CD14-positive monocyte (primary cell): ENCODE data around the gene PCYT2. TPM values are rescaled to one million over a fixed set of nuclear protein-coding genes. Genes with fewer than 3 reads are reported as not detected.

ENCODE experiments used
- DNase-seq, 3 donors: peaks; one replicate each; pipeline ENCODE4 v3.0.0-alpha.2; 2011 to 2022
- H2AFZ ChIP-seq: 2 replicates; pipeline ENCODE4 v1.6.0; 2012; ENCODE audit warnings: mild to moderate bottlenecking, low read depth, low read length, inconsistent platforms; ENCODE audit not compliant: insufficient read depth, poor library complexity, severe bottlenecking
- H3K27ac ChIP-seq, 2 donors: 1 replicate in 1 of 2; 2 replicates in 1 of 2; pipeline ENCODE4 v1.5.1; 2012 to 2013; ENCODE audit warnings: low read length in 2 of 2, control low read depth in 1 of 2, inconsistent platforms in 1 of 2, low read depth in 1 of 2, mild to moderate bottlenecking in 1 of 2
- H3K27me3 ChIP-seq, 2 donors: one replicate each; pipeline versions ENCODE4 v1.6.0 to v1.6.1; 2011 to 2013; ENCODE audit warnings: low read length in 2 of 2; ENCODE audit not compliant: control insufficient read depth in 2 of 2, insufficient read depth in 2 of 2
- H3K36me3 ChIP-seq, 2 donors: replicated peaks in 1 of 2; 1 replicate in 1 of 2; 2 replicates in 1 of 2; pipeline versions ENCODE4 v1.5.1 to v1.6.1; 2012 to 2013; ENCODE audit warnings: low read length in 2 of 2, control low read depth in 1 of 2, inconsistent platforms in 1 of 2, mild to moderate bottlenecking in 1 of 2; ENCODE audit not compliant: insufficient read depth in 2 of 2, control insufficient read depth in 1 of 2
- H3K4me1 ChIP-seq, 2 donors: 1 replicate in 1 of 2; 2 replicates in 1 of 2; pipeline versions ENCODE4 v1.5.1 to v1.6.1; 2012 to 2013; ENCODE audit warnings: low read length in 2 of 2, control low read depth in 1 of 2, inconsistent platforms in 1 of 2, mild to moderate bottlenecking in 1 of 2, moderate library complexity in 1 of 2; ENCODE audit not compliant: insufficient read depth in 2 of 2, control insufficient read depth in 1 of 2
- H3K4me2 ChIP-seq: replicated peaks from 2 replicates; pipeline ENCODE3; 2012; ENCODE audit warnings: low read length, moderate library complexity, mild to moderate bottlenecking; ENCODE audit not compliant: poor library complexity, severe bottlenecking; ENCODE audit errors: extremely low read depth
- H3K4me3 ChIP-seq, 3 experiments: fragments of 200-600 bp in 1 of 3; sonication (generic) in 1 of 3; replicated peaks in 1 of 3; 1 replicate in 2 of 3; 2 replicates in 1 of 3; pipeline ENCODE4 v1.5.1; 2011 to 2013; ENCODE audit warnings: low read length in 3 of 3, mild to moderate bottlenecking in 3 of 3, control low read depth in 2 of 3, low read depth in 2 of 3, inconsistent platforms in 1 of 3, moderate library complexity in 1 of 3
- H3K79me2 ChIP-seq: 2 replicates; pipeline ENCODE4 v1.6.0; 2012; ENCODE audit warnings: mild to moderate bottlenecking, control low read depth, inconsistent platforms, low read length, moderate library complexity; ENCODE audit not compliant: insufficient read depth
- H3K9ac ChIP-seq: 2 replicates; pipeline ENCODE4 v1.6.0; 2017; ENCODE audit warnings: low read length, mild to moderate bottlenecking; ENCODE audit not compliant: insufficient read depth, poor library complexity, severe bottlenecking
- H3K9me3 ChIP-seq, 2 donors: replicated peaks in 1 of 2; 1 replicate in 1 of 2; 2 replicates in 1 of 2; pipeline versions ENCODE4 v1.5.1 to v1.6.1; 2012 to 2013; ENCODE audit warnings: low read length in 2 of 2, control low read depth in 1 of 2; ENCODE audit not compliant: control insufficient read depth in 1 of 2, insufficient read depth in 1 of 2
- H4K20me1 ChIP-seq: 2 replicates; pipeline ENCODE4 v1.6.0; 2012; ENCODE audit warnings: mild to moderate bottlenecking, low read length, control low read depth, moderate library complexity; ENCODE audit not compliant: insufficient read depth
- H3K27ac Mint-ChIP-seq, 7 donors: one replicate each; pipeline ENCODE4 v1.8.0; 2020; ENCODE audit warnings: mild to moderate bottlenecking in 7 of 7, mixed read lengths in 7 of 7, moderate library complexity in 6 of 7, inconsistent platforms in 2 of 7
- H3K27me3 Mint-ChIP-seq, 3 donors: one replicate each; pipeline ENCODE4 v1.8.0; 2021 to 2022; ENCODE audit warnings: low read depth in 3 of 3, mild to moderate bottlenecking in 3 of 3, mixed read lengths in 3 of 3, moderate library complexity in 3 of 3, inconsistent platforms in 1 of 3
- H3K36me3 Mint-ChIP-seq, 2 donors: one replicate each; pipeline ENCODE4 v1.8.0; 2020; ENCODE audit warnings: mixed read lengths in 2 of 2, inconsistent platforms in 1 of 2, mild to moderate bottlenecking in 1 of 2
- H3K4me1 Mint-ChIP-seq: one replicate; pipeline ENCODE4 v1.8.0; 2020; ENCODE audit warnings: mild to moderate bottlenecking, mixed read lengths
- H3K4me3 Mint-ChIP-seq, 2 donors: one replicate each; pipeline ENCODE4 v1.8.0; 2020; ENCODE audit warnings: mild to moderate bottlenecking in 2 of 2, mixed read lengths in 2 of 2, moderate library complexity in 1 of 2
- H3K9me3 Mint-ChIP-seq, 7 donors: one replicate each; pipeline ENCODE4 v1.8.0; 2020 to 2022; ENCODE audit warnings: mixed read lengths in 7 of 7, mild to moderate bottlenecking in 6 of 7, moderate library complexity in 6 of 7, inconsistent platforms in 2 of 7
- CTCF ChIP-seq: fragments of 200-600 bp; IDR thresholded peaks from one replicate; pipeline ENCODE4 v1.8.0; 2022; ENCODE audit warnings: antibody characterized with exemption, mild to moderate bottlenecking
- WGBS: methylation state at CpG from one replicate; pipeline ENCODE4 v1.1.5; 2013; ENCODE audit warnings: missing lambda C conversion rate; ENCODE audit not compliant: insufficient coverage; 5-methylcytosine and 5-hydroxymethylcytosine counted together
- intact Hi-C, 2 donors: fragments of 100-400 bp; cut with micrococcal nuclease; formaldehyde crosslinking; loops; one replicate each; pipeline versions ENCODE4 v1.15.0 to v1.15.1; 2023
- polyA plus RNA-seq, 3 donors: library from polyadenylated mRNA; depleted of rRNA in 1 of 3; unstranded in 2 of 3; stranded (reverse) in 1 of 3; fragments of 300-500 nt in 2 of 3; fragments of >200 nt in 1 of 3; fragmentation: Illumina TruSeq in 2 of 3; gene quantifications; 1 replicate in 2 of 3; 2 replicates in 1 of 3; pipeline ENCODE4 v1.2.3, GENCODE V29; 2012 to 2021

Gene PCYT2
- polyA plus RNA-seq, 3 donors = 10.7 to 14.5 (median 11.0) TPM

GRCh38 chr17:81952792-81953228 is 41.6 kb upstream of the PCYT2 start:
- no peaks in the 10 kb centered on the region for H3K36me3 Mint-ChIP-seq
- no peak overlapping the region for H3K4me3 Mint-ChIP-seq
- WGBS = 87% methylated on average over 15 of the region's 16 CpGs
- H3K9me3 Mint-ChIP-seq = peaks cover 0 to 5% (median 2%) of the 10 kb centered on the region in 7 donors
- DNase-seq = no peak
- H3K27me3 Mint-ChIP-seq = peaks cover 7 to 20% (median 20%) of the 10 kb centered on the region in 3 donors
- Histone ChIP-seq H3K79me2 (no peaks in the 10 kb centered on the region), H4K20me1 (no peaks in the 10 kb centered on the region), H2AFZ (no peak overlapping the region), H3K9ac (no peak overlapping the region), H3K27me3 (peaks cover 0 to under 1% of the 10 kb centered on the region in 2 donors), H3K9me3 (no peaks in the 10 kb centered on the region), H3K4me2 (no peak overlapping the region), H3K4me1 (peaks cover 0 to 4% of the 10 kb centered on the region in 2 donors), H3K36me3 (no peaks in the 10 kb centered on the region), H3K4me3 (no peak overlapping the region), H3K27ac (no peak overlapping the region)
- intact Hi-C loops = no loop called here
- no peaks in the 10 kb centered on the region for H3K4me1 Mint-ChIP-seq
- no peak for TF ChIP-seq CTCF
- no peak overlapping the region for H3K27ac Mint-ChIP-seq

GRCh38 chr17:81951785-81952684 is 40.8 kb upstream of the PCYT2 start:
- H3K9me3 ChIP-seq = no peaks in the 10 kb centered on the region
- no peak for TF ChIP-seq CTCF
- no peaks in the 10 kb centered on the region for H3K79me2 ChIP-seq
- no peak overlapping the region for H3K4me2 ChIP-seq
- Mint-ChIP-seq H3K9me3 (peaks cover 0 to 5% (median 2%) of the 10 kb centered on the region in 7 donors), H3K4me1 (no peaks in the 10 kb centered on the region), H3K4me3 (no peak overlapping the region), H3K27me3 (peaks cover 7 to 17% (median 16%) of the 10 kb centered on the region in 3 donors), H3K27ac (no peak overlapping the region), H3K36me3 (no peaks in the 10 kb centered on the region)
- H3K27me3 ChIP-seq = no peaks in the 10 kb centered on the region
- no peak overlapping the region for H2AFZ ChIP-seq
- H3K36me3 ChIP-seq = no peaks in the 10 kb centered on the region
- WGBS = 78% methylated on average over 5 of the region's 13 CpGs
- no peak for DNase-seq
- H3K9ac ChIP-seq = no peak overlapping the region
- intact Hi-C loops = no loop called here
- no peak overlapping the region for H3K27ac ChIP-seq
- no peak overlapping the region for H3K4me3 ChIP-seq
- no peaks in the 10 kb centered on the region for H4K20me1 ChIP-seq
- H3K4me1 ChIP-seq = peaks cover 0 to 4% of the 10 kb centered on the region in 2 donors
